Stimulated activated CD8-positive, alpha-beta memory T cell treated with anti-CD3 and anti-CD28 coated beads, Interleukin-12 subunit alpha, Interleukin-12 subunit beta, amount 100 ng/mL, for 24 hours (primary cell): ENCODE measurements around the gene BTN1A1.
"Not testable (repeated sequence)": the region's sequence is repeated elsewhere in the genome, so short reads cannot be mapped to it uniquely, and the experiment has no call there.

ENCODE experiments used
- DNase-seq: peaks from one replicate; pipeline ENCODE4 v3.0.0-alpha.2; 2020; ENCODE audit errors: extremely low read depth

The BTN1A1 gene

DNA sequence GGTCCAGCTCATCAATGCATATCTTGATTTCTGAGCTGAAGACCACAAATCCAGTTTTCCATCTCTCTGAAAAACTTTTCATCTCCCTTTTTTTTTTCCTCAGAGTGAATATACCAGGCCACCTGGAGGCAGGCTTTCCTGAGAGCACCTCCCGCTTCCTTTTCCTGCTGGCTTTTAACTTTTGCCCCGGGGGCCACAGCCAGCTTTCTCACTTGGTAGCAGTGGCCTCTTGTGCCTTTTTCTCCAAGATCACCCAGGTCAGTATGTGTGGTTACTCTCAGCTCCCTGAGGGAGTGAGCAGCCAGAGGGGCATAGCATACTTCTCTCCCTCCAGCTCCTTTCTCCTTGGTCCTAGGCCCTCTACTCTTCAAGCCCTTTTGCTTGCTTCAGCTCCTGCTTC, at the start of gene BTN1A1:
BTN1A1 (plus strand) TSS at position 202 of the 400 bp plus-strand sequence. CDS start 984 bp downstream, outside the sequence.
- DNase-seq: no peak

DNA sequence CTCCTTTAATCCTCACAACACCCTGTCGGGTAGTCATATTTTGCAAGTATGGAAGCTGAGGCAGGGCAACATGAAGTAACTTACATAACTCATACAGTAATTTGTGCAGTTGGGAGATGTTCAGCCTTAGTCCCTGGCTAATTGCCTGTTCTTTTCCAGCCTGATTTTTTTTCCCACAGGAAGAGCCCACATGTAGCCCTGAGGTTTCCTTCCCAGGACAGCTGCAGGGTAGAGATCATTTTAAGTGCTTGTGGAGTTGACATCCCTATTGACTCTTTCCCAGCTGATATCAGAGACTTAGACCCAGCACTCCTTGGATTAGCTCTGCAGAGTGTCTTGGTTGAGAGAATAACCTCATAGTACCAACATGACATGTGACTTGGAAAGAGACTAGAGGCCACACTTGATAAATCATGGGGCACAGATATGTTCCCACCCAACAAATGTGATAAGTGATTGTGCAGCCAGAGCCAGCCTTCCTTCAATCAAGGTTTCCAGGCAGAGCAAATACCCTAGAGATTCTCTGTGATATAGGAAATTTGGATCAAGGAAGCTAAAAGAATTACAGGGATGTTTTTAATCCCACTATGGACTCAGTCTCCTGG, 47.4 kb upstream of the BTN1A1 start:
- DNase-seq: no peak

GRCh38 chr6:26454631-26455030, 45.5 kb upstream of the BTN1A1 start:
- no peak for DNase-seq

GRCh38 chr6:26455357-26455970, 44.6 kb upstream of the BTN1A1 start:
- DNase-seq: no peak

GRCh38 chr6:26457264-26457805, 42.8 kb upstream of the BTN1A1 start:
- DNase-seq: no peak

DNA sequence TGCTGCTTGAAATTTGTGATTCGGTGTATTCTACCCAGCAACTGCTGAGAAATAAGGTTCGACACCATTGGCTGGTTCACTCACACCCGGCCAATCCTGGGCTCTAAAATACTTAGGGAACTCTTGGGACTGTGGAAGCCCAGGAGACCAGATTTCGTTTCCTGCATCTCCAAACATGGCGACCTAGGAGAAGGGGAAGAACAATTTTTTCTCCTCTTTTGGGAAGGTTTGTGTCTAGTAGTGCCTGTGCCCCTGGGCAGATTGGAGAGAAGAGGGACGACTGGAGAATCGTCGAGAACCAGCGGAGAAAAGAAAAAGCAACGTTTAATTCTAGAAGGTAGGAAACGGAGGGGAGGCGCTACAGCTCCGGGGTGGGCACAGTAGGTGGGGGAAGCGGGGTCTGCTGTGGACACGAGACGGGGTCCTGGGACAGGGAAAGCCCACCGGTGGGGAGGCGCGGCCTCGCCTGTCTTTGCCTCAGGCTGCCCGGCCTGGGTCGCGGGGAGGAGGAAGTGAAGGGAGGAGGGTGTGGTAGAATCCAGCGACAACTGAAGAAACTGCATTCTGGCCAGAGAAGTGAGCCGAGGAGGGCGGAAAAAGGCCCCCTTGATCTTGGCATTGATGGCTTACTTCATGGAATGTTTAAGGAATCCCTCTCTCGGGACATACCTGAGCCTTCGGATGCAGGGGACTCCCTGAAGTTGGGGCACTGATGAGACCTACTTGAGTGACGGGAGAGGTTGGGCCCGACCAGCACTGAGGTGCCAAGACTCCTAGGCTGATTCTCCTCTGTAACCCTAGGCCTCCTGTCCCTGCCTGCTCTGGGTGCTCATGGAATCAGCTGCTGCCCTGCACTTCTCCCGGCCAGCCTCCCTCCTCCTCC, 42.1 kb upstream of the BTN1A1 start, which contains the start of gene BTN2A1:
BTN2A1 (plus strand) TSS at position 150 of the 883 bp plus-strand sequence; CDS start at position 832, 682 bp downstream.
- peak; percentile 24 for DNase-seq

DNA sequence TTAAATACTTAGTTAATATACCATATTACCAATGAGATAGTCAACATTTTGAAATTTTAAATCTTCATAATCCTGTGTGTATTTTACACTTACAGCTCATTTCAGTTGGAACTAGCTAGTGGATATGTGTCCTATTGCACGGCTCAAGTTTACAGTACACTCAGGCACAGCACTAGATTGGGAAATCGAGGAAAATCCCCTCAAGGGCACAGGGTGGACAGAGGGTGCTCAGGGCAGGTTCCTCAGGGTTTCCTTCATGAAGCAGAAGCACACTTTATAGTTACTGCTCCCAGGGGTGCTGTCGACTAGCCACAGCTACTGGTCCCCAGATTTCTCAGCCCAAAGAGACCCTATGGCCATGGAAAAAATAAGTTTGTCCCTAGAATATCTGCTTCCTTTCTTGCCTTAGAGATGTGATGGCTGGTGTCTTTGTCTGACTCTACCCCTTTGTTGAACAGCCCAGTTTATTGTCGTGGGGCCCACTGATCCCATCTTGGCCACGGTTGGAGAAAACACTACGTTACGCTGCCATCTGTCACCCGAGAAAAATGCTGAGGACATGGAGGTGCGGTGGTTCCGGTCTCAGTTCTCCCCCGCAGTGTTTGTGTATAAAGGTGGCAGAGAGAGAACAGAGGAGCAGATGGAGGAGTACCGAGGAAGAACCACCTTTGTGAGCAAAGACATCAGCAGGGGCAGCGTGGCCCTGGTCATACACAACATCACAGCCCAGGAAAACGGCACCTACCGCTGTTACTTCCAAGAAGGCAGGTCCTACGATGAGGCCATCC, 40.9 kb upstream of the BTN1A1 start:
- DNase-seq: no peak

- not testable (repeated sequence) for DNase-seq
These were observed 38.8 kb upstream of the BTN1A1 start for GRCh38 chr6:26461353-26461752.

- DNase-seq: no peak
These were observed 36.1 kb upstream of the BTN1A1 start for GRCh38 chr6:26464014-26464413.

DNA sequence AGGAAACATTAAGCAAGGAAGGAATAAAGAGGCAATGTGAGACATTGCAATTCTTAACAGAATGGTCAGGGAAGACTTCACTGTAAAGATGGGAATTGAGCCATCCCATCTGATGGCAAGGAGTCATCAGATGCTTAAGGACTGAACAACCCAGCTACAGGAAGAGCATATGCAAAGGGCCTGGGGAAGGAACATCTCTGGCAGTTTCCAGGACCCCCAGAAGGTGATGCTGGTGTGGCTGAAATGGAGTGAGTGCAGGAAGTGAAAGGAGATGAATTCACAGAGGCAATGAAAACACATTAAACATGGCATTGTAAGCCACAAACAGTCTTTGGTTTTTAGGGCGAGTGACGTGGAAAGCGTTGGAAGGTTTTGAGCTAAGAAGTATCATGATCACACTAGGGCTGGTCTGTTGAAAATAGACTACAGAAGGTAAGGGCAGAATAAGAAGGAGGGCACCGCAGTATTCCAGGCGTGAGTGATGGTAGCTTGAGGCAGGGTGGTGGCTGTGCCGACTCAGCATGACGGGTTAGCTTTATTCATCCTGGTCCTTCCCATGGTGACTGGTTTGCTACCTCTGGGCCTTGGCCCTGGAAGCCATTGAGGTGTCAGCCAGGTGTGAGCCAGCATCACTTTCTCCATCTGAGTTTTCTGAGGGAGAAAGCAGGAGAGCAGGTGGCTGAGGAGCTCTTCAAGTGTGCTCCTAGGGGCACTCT, 35.5 kb upstream of the BTN1A1 start:
- no peak for DNase-seq

DNA sequence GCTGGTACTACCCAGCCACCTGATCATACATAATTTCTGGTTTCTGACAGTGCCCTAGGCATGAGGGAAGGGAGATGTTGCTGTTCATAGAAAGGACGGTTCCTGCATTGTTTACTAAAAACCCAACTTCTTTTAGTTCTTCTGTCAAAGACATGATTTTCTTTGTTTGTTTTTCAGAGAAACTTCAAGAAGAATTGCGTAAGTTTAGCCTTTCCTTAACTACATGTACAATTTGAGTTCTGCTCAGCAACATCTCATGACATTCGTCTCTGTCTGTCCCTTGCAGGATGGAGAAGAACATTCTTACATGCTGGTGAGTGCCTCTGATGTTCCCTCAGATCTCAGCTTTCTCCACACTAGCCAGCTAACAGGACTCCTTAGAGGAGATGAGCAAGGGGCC, 34.3 kb upstream of the BTN1A1 start:
- DNase-seq: no peak

DNA sequence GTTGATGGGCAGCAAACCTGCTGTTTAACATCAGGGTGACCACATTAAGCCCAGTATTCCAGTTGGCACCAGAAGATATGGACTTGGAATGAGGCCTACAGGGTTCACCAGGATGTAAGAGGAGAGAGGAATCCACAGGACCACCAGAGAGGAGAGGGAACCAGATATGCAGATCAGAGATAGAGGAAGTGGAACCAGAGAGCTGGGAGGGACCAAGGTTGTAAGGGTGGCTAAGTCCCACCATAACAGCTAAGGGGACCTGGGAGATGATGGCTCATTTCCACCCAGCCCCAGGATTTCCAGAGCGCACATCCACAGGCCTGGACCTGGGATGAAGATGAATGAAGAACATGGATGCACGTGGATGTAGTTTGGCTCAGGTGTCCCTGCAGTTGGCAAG, 31.3 kb upstream of the BTN1A1 start:
- no peak for DNase-seq

DNA sequence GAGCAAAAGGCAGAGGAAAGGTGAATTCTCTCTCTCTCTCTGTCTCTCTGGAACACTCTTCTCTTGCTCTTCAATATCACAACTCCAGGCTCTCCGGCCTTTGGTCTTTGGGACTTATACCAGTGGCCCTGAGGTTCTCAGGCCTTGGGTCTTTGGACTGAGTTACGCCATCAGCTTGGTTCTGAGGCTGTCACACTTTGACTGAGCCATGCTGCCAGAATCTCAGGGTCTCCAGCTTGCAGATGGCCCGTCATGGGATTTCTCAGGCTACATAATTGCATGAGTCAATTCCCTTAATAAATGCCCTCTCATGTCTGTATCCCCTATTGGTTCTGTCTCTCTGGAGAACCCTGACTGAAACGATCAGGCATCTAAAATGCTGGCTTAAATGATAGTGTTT, 29.5 kb upstream of the BTN1A1 start:
- DNase-seq: no peak

GRCh38 chr6:26471970-26472369, 28.1 kb upstream of the BTN1A1 start:
- no peak for DNase-seq

GRCh38 chr6:26472549-26473290, 27.4 kb upstream of the BTN1A1 start:
- DNase-seq: no peak

DNA sequence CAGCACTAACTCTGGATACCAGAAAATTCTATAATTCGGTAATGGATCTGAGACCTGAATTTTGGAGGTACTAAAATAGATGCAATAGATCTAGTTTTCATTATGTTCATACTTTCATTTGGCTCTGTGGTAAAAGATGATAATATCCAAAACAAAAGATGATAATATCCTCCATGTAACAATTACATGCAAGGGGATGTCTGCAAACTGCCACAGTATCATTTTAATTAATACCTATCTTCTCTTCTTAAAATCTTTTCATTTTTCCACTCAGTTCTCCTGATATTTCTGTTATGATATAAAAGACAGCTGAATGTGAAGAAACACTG, 26.7 kb upstream of the BTN1A1 start:
- no peak for DNase-seq

GRCh38 chr6:26473758-26474438, 26.2 kb upstream of the BTN1A1 start:
- peak; percentile 30 for DNase-seq

DNA sequence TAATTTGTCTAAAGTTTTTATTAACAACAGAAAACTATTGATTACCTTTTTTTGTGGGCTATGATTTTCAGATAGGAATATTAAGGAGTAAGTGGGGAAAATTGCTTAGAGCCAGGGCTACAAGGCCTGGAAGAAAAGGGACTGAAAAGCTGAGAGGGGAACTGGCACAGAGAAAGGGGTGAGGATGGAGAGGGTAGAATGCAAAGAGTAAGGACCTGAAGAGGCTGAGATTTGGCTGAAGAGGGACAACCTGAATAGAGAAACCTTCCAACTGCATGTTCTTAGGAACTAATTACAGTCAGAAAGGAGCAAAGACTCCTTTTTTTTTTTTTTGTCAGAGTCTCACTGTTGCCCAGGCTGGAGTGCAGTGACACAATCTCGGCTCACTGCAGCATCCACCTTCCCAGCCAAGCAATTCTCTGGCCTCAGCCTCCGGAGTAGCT, 25.6 kb upstream of the BTN1A1 start:
- no peak for DNase-seq

GRCh38 chr6:26475823-26476729, 24.0 kb upstream of the BTN1A1 start:
- DNase-seq: no peak
